DOHH2 (cell line): Measurements from ENCODE around the gene ZFHX2.
A peak's percentile ranks its signal among the peaks of the same experiment; 100 is the strongest.

ENCODE experiments used
- H3F3A ChIP-seq: fragments of 200-600 bp; sonication (generic), shearing (Covaris generic); 2 replicates; pipeline ENCODE4 v1.6.0; 2016; ENCODE audit warnings: antibody characterized with exemption, mild to moderate bottlenecking; ENCODE audit not compliant: control insufficient read depth, insufficient read depth
- H3K27ac ChIP-seq: fragments of 200-600 bp; sonication (generic); 2 replicates; pipeline ENCODE4 v1.5.1; 2014; ENCODE audit warnings: low read depth, mild to moderate bottlenecking, low read length, moderate library complexity
- H3K27me3 ChIP-seq: fragments of 200-600 bp; sonication (generic); 2 replicates; pipeline ENCODE4 v1.6.1; 2014; ENCODE audit warnings: mild to moderate bottlenecking, low read length, mixed read lengths; ENCODE audit not compliant: control insufficient read depth
- H3K36me3 ChIP-seq: fragments of 200-600 bp; sonication (generic); 2 replicates; pipeline ENCODE4 v1.6.1; 2014; ENCODE audit warnings: mild to moderate bottlenecking, low read length, moderate library complexity, mixed read lengths; ENCODE audit not compliant: control insufficient read depth
- H3K4me1 ChIP-seq: fragments of 200-600 bp; sonication (generic); 2 replicates; pipeline ENCODE4 v1.6.1; 2014; ENCODE audit warnings: mild to moderate bottlenecking, low read length, mixed read lengths; ENCODE audit not compliant: control insufficient read depth
- H3K4me2 ChIP-seq: fragments of 200-600 bp; sonication (generic); 2 replicates; pipeline ENCODE4 v1.6.0; 2014; ENCODE audit warnings: mild to moderate bottlenecking, low read length, moderate library complexity
- H3K4me3 ChIP-seq: fragments of 200-600 bp; sonication (generic); 2 replicates; pipeline ENCODE4 v1.5.1; 2014; ENCODE audit warnings: mild to moderate bottlenecking, low read length, mixed read lengths
- H3K79me2 ChIP-seq: fragments of 200-600 bp; sonication (generic); 2 replicates; pipeline ENCODE4 v1.6.1; 2014; ENCODE audit warnings: mild to moderate bottlenecking, low read length, mixed read lengths; ENCODE audit not compliant: control insufficient read depth
- H3K9me2 ChIP-seq: fragments of 200-600 bp; sonication (generic); replicated peaks from 2 replicates; pipeline ENCODE4 v1.6.1; 2014; ENCODE audit warnings: mild to moderate bottlenecking, low read length, mixed read lengths; ENCODE audit not compliant: control insufficient read depth
- H3K9me3 ChIP-seq: fragments of 200-600 bp; sonication (generic); 2 replicates; pipeline ENCODE4 v1.6.1; 2014; ENCODE audit warnings: antibody characterized with exemption, low read length, mixed read lengths; ENCODE audit not compliant: control insufficient read depth, insufficient read depth
- H4K20me1 ChIP-seq: fragments of 200-600 bp; sonication (generic); 2 replicates; pipeline ENCODE4 v1.6.0; 2014; ENCODE audit warnings: low read depth, mild to moderate bottlenecking, antibody characterized with exemption, low read length, moderate library complexity; ENCODE audit not compliant: control insufficient read depth, insufficient read depth
- CTCF ChIP-seq: fragments of 200-600 bp; sonication (generic); IDR thresholded peaks from one replicate; pipeline ENCODE4 v1.5.1; 2014; ENCODE audit warnings: antibody characterized with exemption, mild to moderate bottlenecking, low read depth, low read length; ENCODE audit not compliant: poor library complexity, severe bottlenecking
- EZH2phosphoT487 ChIP-seq: fragments of 200-600 bp; sonication (generic); IDR thresholded peaks from 2 replicates; pipeline ENCODE4 v1.6.1; 2017; ENCODE audit warnings: borderline replicate concordance, mild to moderate bottlenecking, antibody characterized with exemption, low read length, moderate library complexity, mixed read lengths

The ZFHX2 gene

GRCh38 chr14:23557521-23557920 lies 6.0 kb upstream of the ZFHX2 start:
- Histone ChIP-seq H3K4me1 (peaks cover 19% of the 10 kb centered on the region), H3K36me3 (peaks cover 47% of the 10 kb centered on the region), H3K79me2 (peaks cover 32% of the 10 kb centered on the region), H4K20me1 (0 out of 2 replicates have a peak, but pooled peaks cover 5% of the 10 kb centered on the region), H3K9me2 (no peaks in the 10 kb centered on the region), H3K27ac (peak overlapping the region; percentile 44), H3K27me3 (no peaks in the 10 kb centered on the region), H3K4me2 (peak overlapping the region; percentile 70), H3F3A (peaks cover 7% of the 10 kb centered on the region; the same call in 1 of the 2 replicates), H3K9me3 (no peaks in the 10 kb centered on the region), H3K4me3 (peak overlapping the region; percentile 84)
- TF ChIP-seq EZH2phosphoT487 (no peak), CTCF (no peak)

GRCh38 chr14:23556700-23557440 lies 5.3 kb upstream of the ZFHX2 start:
- H4K20me1 ChIP-seq, result no peaks in the 10 kb centered on the region
- H3K36me3 ChIP-seq, result peaks cover 40% of the 10 kb centered on the region
- no peaks in the 10 kb centered on the region for H3K9me3 ChIP-seq
- no peak for TF ChIP-seq CTCF
- no peak for TF ChIP-seq EZH2phosphoT487
- H3K4me1 ChIP-seq, result peaks cover 23% of the 10 kb centered on the region
- H3K27me3 ChIP-seq, result no peaks in the 10 kb centered on the region
- peaks cover 32% of the 10 kb centered on the region for H3K79me2 ChIP-seq
- peak overlapping the region; percentile 84 for H3K4me3 ChIP-seq
- H3K27ac ChIP-seq, result peak overlapping the region; percentile 44
- H3F3A ChIP-seq, result peaks cover 7% of the 10 kb centered on the region; the same call in 1 of the 2 replicates
- H3K9me2 ChIP-seq, result no peaks in the 10 kb centered on the region
- peak overlapping the region; percentile 70 for H3K4me2 ChIP-seq

- Histone ChIP-seq H3K9me3 (no peaks in the 10 kb centered on the region), H3K4me2 (peak within 1 kb of the TSS; percentile 70), H3K79me2 (peaks cover 32% of the 10 kb centered on the region), H3K9me2 (no peaks in the 10 kb centered on the region), H3K4me3 (peak within 1 kb of the TSS; percentile 84), H3K4me1 (peaks cover 26% of the 10 kb centered on the region), H4K20me1 (no peaks in the 10 kb centered on the region), H3K27ac (peak within 1 kb of the TSS; percentile 44), H3K27me3 (0 out of 2 replicates have a peak, but pooled peaks cover under 1% of the 10 kb centered on the region), H3K36me3 (peaks cover 32% of the 10 kb centered on the region), H3F3A (peaks cover 7% of the 10 kb centered on the region; the same call in 1 of the 2 replicates)
- no peak for TF ChIP-seq EZH2phosphoT487
- TF ChIP-seq CTCF, result no peak
These were observed 4.5 kb upstream of the ZFHX2 start, which contains the start of gene THTPA for GRCh38 chr14:23555882-23556699. THTPA (plus strand) TSS chr14:23556271; CDS start chr14:23556758, 487 bp downstream.
